ENCODE results near the gene GPRASP3.
"Not testable (repeated sequence)": the region's sequence is repeated elsewhere in the genome, so short reads cannot be mapped to it uniquely, and the experiment has no call there.

Gene GPRASP3

DNA sequence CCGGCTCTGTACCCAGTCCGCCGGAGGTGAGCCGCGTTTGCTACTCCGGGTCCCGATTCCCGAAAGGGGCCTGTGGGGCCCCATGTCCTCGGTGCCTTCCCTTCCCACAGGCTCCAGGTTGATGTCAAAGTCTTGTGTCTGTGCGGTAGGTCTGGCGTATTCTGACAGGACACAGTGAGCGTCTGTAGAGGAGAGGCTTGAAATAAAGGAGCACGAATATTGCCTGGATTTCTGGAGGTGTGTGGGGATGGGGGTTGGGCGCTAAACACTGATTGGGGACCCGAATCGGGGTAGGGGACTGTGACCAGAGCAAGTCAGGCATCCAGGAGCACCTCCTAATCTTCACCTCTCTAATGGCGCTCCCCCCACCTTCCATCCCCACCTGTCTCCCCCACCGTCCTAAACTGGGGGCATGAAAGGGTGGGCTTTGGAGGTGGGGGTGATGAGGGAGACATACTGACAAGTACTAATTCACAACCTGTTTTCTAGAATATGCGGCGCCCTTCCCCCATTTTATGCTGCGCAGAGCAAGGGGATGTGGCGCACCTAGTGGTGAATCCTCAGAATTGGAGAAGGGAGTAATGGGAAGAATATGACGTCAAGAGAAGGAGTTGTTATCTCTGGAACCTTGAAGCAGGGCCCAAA lies 7.4 kb upstream of the GPRASP3 start:
- Histone ChIP-seq H3K4me3 (ENCODE audit: low read depth in 1 of 2, low read length in 2 of 2) (peak overlapping the region; percentile 64 to 73), H3K9ac (ENCODE audit: low read depth in 1 of 2, low read length in 2 of 2) (peak overlapping the region; percentile 39 to 51), H3K4me1 (ENCODE audit: control insufficient read depth in 1 of 2, insufficient read depth in 2 of 2, low read length in 2 of 2) (peaks cover 0 to 3% of the 10 kb centered on the region in 2 donors), H3K36me3 (ENCODE audit: control insufficient read depth in 1 of 2, insufficient read depth in 2 of 2, low read length in 2 of 2) (no peaks in the 10 kb centered on the region), H3K27me3 (ENCODE audit: control insufficient read depth in 1 of 2, insufficient read depth in 2 of 2, low read length in 2 of 2) (no peaks in the 10 kb centered on the region), H3K27ac (ENCODE audit: low read depth, low read length) (no peak overlapping the region), H3K9me3 (ENCODE audit: control insufficient read depth in 1 of 2, low read length in 2 of 2) (no peaks in the 10 kb centered on the region)

DNA sequence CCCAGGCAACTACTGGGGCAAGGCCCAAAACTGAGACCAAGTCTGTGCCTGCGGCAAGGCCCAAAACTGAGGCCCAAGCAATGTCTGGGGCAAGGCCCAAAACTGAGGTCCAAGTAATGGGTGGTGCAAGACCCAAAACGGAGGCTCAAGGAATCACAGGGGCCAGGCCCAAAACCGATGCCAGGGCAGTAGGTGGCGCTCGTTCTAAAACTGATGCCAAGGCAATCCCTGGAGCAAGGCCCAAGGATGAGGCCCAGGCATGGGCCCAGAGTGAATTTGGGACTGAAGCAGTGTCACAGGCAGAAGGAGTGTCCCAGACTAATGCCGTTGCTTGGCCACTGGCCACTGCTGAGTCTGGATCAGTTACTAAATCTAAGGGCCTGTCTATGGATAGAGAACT lies 5.5 kb upstream of the GPRASP3 start:
- peaks cover 0 to 3% of the 10 kb centered on the region in 2 donors for H3K4me1 ChIP-seq (ENCODE audit: control insufficient read depth in 1 of 2, insufficient read depth in 2 of 2, low read length in 2 of 2)
- H3K9ac ChIP-seq (ENCODE audit: low read depth in 1 of 2, low read length in 2 of 2): no peak overlapping the region
- H3K4me3 ChIP-seq (ENCODE audit: low read depth in 1 of 2, low read length in 2 of 2): no peak overlapping the region
- H3K36me3 ChIP-seq (ENCODE audit: control insufficient read depth in 1 of 2, insufficient read depth in 2 of 2, low read length in 2 of 2): no peaks in the 10 kb centered on the region
- H3K27ac ChIP-seq (ENCODE audit: low read depth, low read length): no peak overlapping the region
- no peaks in the 10 kb centered on the region for H3K27me3 ChIP-seq (ENCODE audit: control insufficient read depth in 1 of 2, insufficient read depth in 2 of 2, low read length in 2 of 2)
- H3K9me3 ChIP-seq (ENCODE audit: control insufficient read depth in 1 of 2, low read length in 2 of 2): no peaks in the 10 kb centered on the region

DNA sequence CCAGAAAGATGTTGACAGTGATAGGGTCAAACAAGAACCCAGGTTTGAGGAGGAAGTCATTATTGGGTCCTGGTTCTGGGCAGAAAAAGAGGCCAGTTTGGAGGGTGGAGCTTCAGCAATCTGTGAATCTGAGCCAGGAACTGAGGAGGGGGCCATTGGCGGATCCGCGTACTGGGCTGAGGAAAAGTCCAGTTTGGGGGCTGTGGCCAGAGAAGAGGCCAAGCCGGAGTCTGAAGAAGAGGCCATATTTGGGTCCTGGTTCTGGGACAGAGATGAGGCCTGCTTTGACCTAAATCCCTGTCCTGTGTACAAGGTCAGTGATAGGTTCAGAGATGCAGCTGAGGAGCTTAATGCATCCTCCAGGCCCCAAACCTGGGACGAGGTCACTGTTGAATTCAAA lies 4.6 kb upstream of the GPRASP3 start:
- H3K27ac ChIP-seq (ENCODE audit: low read depth, low read length): no peak overlapping the region
- no peak overlapping the region for H3K4me3 ChIP-seq (ENCODE audit: low read depth in 1 of 2, low read length in 2 of 2)
- no peaks in the 10 kb centered on the region for H3K27me3 ChIP-seq (ENCODE audit: control insufficient read depth in 1 of 2, insufficient read depth in 2 of 2, low read length in 2 of 2)
- no peaks in the 10 kb centered on the region for H3K9me3 ChIP-seq (ENCODE audit: control insufficient read depth in 1 of 2, low read length in 2 of 2)
- H3K36me3 ChIP-seq (ENCODE audit: control insufficient read depth in 1 of 2, insufficient read depth in 2 of 2, low read length in 2 of 2): no peaks in the 10 kb centered on the region
- peaks cover 3 to 6% of the 10 kb centered on the region in 2 donors for H3K4me1 ChIP-seq (ENCODE audit: control insufficient read depth in 1 of 2, insufficient read depth in 2 of 2, low read length in 2 of 2)
- H3K9ac ChIP-seq (ENCODE audit: low read depth in 1 of 2, low read length in 2 of 2): no peak overlapping the region

DNA sequence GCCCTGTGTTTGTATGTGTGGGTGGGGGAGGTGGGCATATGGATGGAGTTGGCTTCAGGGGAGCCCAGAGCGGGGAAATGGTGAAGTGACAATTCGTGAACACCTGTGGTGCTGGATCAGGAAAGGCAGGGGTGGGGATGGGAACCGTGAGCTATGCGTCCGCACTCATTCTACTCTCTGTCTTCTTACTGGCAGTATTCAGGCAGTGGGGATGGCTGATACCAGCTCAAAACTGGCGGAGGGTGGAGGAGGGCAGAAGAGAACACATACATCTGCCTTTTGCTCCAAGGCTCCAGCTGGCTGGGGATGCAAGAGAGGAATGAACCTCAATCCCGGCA lies 595 bp downstream of the GPRASP3 start:
- H3K9ac ChIP-seq (ENCODE audit: low read depth in 1 of 2, low read length in 2 of 2): peak overlapping the region; percentile 68 to 75
- H3K27ac ChIP-seq (ENCODE audit: low read depth, low read length); H3K36me3 ChIP-seq (ENCODE audit: control insufficient read depth in 1 of 2, insufficient read depth in 2 of 2, low read length in 2 of 2); H3K4me1 ChIP-seq (ENCODE audit: control insufficient read depth in 1 of 2, insufficient read depth in 2 of 2, low read length in 2 of 2); H3K9me3 ChIP-seq (ENCODE audit: control insufficient read depth in 1 of 2, low read length in 2 of 2); H3K27me3 ChIP-seq (ENCODE audit: control insufficient read depth in 1 of 2, insufficient read depth in 2 of 2, low read length in 2 of 2): not testable (repeated sequence)
- peak overlapping the region; percentile 67 to 72 for H3K4me3 ChIP-seq (ENCODE audit: low read depth in 1 of 2, low read length in 2 of 2)

DNA sequence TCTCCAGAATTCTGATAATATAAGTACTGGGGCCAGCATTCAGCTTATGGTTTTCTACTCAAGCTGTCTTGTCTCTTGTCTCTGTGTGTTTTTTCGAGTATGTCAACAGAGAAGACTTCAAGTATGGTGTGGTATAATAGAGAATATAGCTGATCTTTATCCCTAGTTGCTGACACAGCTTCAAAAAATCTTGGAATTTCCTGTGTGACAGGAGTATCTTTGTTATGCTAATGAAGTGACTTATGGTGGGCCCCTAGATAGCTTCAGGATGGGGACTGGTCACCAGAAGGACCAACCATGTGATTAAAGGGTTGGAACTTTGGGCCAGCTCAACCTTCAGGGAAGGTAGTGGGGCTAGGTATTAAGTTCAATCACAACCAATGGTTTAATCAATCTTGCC lies 2.9 kb downstream of the GPRASP3 start:
- Histone ChIP-seq H3K4me1 (ENCODE audit: control insufficient read depth in 1 of 2, insufficient read depth in 2 of 2, low read length in 2 of 2) (peaks cover 5 to 6% of the 10 kb centered on the region in 2 donors), H3K9me3 (ENCODE audit: control insufficient read depth in 1 of 2, low read length in 2 of 2) (no peaks in the 10 kb centered on the region), H3K4me3 (ENCODE audit: low read depth in 1 of 2, low read length in 2 of 2) (no peak overlapping the region), H3K27ac (ENCODE audit: low read depth, low read length) (no peak overlapping the region), H3K27me3 (ENCODE audit: control insufficient read depth in 1 of 2, insufficient read depth in 2 of 2, low read length in 2 of 2) (no peaks in the 10 kb centered on the region), H3K36me3 (ENCODE audit: control insufficient read depth in 1 of 2, insufficient read depth in 2 of 2, low read length in 2 of 2) (no peaks in the 10 kb centered on the region), H3K9ac (ENCODE audit: low read depth in 1 of 2, low read length in 2 of 2) (no peak overlapping the region)

DNA sequence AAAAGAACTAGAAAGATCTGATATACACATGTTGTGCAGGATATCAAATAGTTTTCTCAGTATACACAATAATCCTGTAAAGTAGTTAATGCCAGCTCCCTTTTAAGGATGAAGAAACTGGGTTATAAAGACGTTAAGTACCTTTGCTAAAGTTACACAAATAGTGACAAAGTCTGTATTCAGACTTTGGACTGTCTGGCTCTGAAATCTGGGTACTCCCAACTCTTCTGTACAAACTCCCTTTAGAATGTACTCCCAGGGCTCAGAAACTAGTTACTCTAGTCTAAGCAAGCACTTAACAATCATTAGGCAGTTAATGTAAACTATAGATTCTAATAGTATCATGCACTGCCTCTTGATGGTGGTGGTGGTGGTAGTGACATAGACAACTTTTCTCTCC lies 7.2 kb downstream of the GPRASP3 start:
- Histone ChIP-seq H3K9ac (ENCODE audit: low read depth in 1 of 2, low read length in 2 of 2) (no peak overlapping the region), H3K4me1 (ENCODE audit: control insufficient read depth in 1 of 2, insufficient read depth in 2 of 2, low read length in 2 of 2) (no peaks in the 10 kb centered on the region), H3K27ac (ENCODE audit: low read depth, low read length) (no peak overlapping the region), H3K4me3 (ENCODE audit: low read depth in 1 of 2, low read length in 2 of 2) (no peak overlapping the region), H3K36me3 (ENCODE audit: control insufficient read depth in 1 of 2, insufficient read depth in 2 of 2, low read length in 2 of 2) (no peaks in the 10 kb centered on the region), H3K27me3 (ENCODE audit: control insufficient read depth in 1 of 2, insufficient read depth in 2 of 2, low read length in 2 of 2) (no peaks in the 10 kb centered on the region), H3K9me3 (ENCODE audit: control insufficient read depth in 1 of 2, low read length in 2 of 2) (no peaks in the 10 kb centered on the region)

DNA sequence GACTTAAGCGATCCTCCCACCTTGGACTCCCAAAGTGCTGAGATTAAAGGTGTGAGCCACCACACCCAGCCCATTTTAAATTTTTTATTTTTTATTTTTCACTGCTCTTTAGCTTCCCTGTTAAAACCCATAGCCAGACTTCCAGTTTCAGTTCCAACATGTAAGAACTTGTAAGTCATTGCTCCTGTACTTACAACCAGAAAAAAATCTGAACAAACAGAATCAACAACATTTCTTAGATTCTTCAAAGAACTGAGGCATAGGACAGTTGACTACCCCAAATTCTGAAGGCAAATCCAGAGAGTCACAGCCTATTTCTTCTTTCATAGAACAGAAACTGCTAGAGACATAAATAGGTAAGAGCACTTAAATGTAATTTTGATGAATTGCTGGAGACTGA lies 8.1 kb downstream of the GPRASP3 start:
- no peaks in the 10 kb centered on the region for H3K27me3 ChIP-seq (ENCODE audit: control insufficient read depth in 1 of 2, insufficient read depth in 2 of 2, low read length in 2 of 2)
- H3K9ac ChIP-seq (ENCODE audit: low read depth in 1 of 2, low read length in 2 of 2): no peak overlapping the region
- no peak overlapping the region for H3K27ac ChIP-seq (ENCODE audit: low read depth, low read length)
- H3K36me3 ChIP-seq (ENCODE audit: control insufficient read depth in 1 of 2, insufficient read depth in 2 of 2, low read length in 2 of 2): no peaks in the 10 kb centered on the region
- H3K4me1 ChIP-seq (ENCODE audit: control insufficient read depth in 1 of 2, insufficient read depth in 2 of 2, low read length in 2 of 2): no peaks in the 10 kb centered on the region
- no peaks in the 10 kb centered on the region for H3K9me3 ChIP-seq (ENCODE audit: control insufficient read depth in 1 of 2, low read length in 2 of 2)
- no peak overlapping the region for H3K4me3 ChIP-seq (ENCODE audit: low read depth in 1 of 2, low read length in 2 of 2)

DNA sequence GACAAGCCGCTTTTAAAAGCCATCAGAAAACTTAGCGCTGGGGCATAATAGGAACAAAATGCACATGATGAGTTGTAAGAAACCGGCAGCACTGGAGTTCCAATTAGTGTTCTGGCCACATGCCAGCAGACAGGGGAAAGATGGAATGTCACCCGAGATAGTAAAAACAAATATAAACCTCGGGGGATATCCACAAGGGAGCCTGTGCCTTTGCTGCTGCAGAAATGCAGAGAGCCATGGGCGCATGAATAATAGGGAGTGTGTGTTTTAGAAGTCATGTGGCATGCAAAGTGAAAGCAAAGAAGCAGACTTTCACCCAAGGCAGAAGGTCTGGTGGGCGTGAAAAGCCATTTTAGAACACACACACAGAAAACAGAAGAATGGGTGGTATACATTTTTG lies 19.1 kb downstream of the GPRASP3 start:
- Histone ChIP-seq H3K4me1 (ENCODE audit: control insufficient read depth in 1 of 2, insufficient read depth in 2 of 2, low read length in 2 of 2) (no peaks in the 10 kb centered on the region), H3K27ac (ENCODE audit: low read depth, low read length) (no peak overlapping the region), H3K9me3 (ENCODE audit: control insufficient read depth in 1 of 2, low read length in 2 of 2) (no peaks in the 10 kb centered on the region), H3K4me3 (ENCODE audit: low read depth in 1 of 2, low read length in 2 of 2) (no peak overlapping the region), H3K9ac (ENCODE audit: low read depth in 1 of 2, low read length in 2 of 2) (no peak overlapping the region), H3K36me3 (ENCODE audit: control insufficient read depth in 1 of 2, insufficient read depth in 2 of 2, low read length in 2 of 2) (no peaks in the 10 kb centered on the region), H3K27me3 (ENCODE audit: control insufficient read depth in 1 of 2, insufficient read depth in 2 of 2, low read length in 2 of 2) (no peaks in the 10 kb centered on the region)

DNA sequence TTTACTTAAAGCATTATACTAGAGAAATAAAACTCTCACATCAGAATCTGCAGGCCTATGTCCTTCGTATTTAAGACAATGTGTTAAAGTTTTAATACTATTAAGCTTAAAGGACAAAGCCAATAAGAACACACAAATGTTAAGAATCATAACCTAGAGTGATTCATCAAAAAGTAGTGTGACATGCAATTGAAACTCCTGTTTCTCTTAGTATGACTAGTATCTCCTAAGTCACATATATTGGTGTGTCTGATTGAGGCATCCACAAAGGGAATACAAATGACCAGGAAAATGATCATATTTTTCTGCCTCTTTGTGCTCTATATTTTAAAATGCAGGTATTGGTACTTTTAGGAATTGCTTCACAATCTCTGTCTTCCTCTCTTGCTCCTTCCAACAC lies 23.8 kb downstream of the GPRASP3 start:
- H3K4me3 ChIP-seq (ENCODE audit: low read depth in 1 of 2, low read length in 2 of 2): no peak overlapping the region
- H3K9ac ChIP-seq (ENCODE audit: low read depth in 1 of 2, low read length in 2 of 2): no peak overlapping the region
- H3K4me1 ChIP-seq (ENCODE audit: control insufficient read depth in 1 of 2, insufficient read depth in 2 of 2, low read length in 2 of 2): no peaks in the 10 kb centered on the region
- no peaks in the 10 kb centered on the region for H3K27me3 ChIP-seq (ENCODE audit: control insufficient read depth in 1 of 2, insufficient read depth in 2 of 2, low read length in 2 of 2)
- H3K9me3 ChIP-seq (ENCODE audit: control insufficient read depth in 1 of 2, low read length in 2 of 2): no peaks in the 10 kb centered on the region
- H3K27ac ChIP-seq (ENCODE audit: low read depth, low read length): no peak overlapping the region
- H3K36me3 ChIP-seq (ENCODE audit: control insufficient read depth in 1 of 2, insufficient read depth in 2 of 2, low read length in 2 of 2): no peaks in the 10 kb centered on the region

DNA sequence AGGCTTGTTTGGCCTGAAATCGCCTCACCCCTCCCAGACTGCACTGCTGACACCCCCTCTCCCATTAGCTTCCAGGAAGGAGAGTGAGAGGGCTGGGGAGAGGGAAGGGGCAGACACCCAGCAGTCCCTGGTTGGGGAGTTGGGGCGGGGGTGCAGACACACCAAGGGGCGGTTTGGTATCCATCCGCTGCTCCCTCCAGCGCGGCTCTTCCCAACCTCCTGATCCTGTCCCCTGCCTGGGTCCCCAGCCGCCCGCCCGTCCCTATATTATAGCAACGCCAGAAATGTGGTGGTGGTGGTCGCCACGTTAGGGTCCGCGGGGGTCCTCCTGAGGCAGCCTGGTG lies 24.9 kb downstream of the GPRASP3 start:
- no peaks in the 10 kb centered on the region for H3K9me3 ChIP-seq (ENCODE audit: control insufficient read depth in 1 of 2, low read length in 2 of 2)
- H3K9ac ChIP-seq (ENCODE audit: low read depth in 1 of 2, low read length in 2 of 2): no peak overlapping the region
- no peaks in the 10 kb centered on the region for H3K27me3 ChIP-seq (ENCODE audit: control insufficient read depth in 1 of 2, insufficient read depth in 2 of 2, low read length in 2 of 2)
- H3K27ac ChIP-seq (ENCODE audit: low read depth, low read length): no peak overlapping the region
- no peaks in the 10 kb centered on the region for H3K4me1 ChIP-seq (ENCODE audit: control insufficient read depth in 1 of 2, insufficient read depth in 2 of 2, low read length in 2 of 2)
- H3K4me3 ChIP-seq (ENCODE audit: low read depth in 1 of 2, low read length in 2 of 2): peak overlapping the region in 1 of 2 donors; percentile 61
- no peaks in the 10 kb centered on the region for H3K36me3 ChIP-seq (ENCODE audit: control insufficient read depth in 1 of 2, insufficient read depth in 2 of 2, low read length in 2 of 2)
